AG09309 (cell line): ENCODE data around the gene HARBI1.

Source experiments
- DNase-seq: peaks from one replicate; pipeline ENCODE4 v3.0.0-alpha.2; 2010; ENCODE audit warnings: low read depth
- H3K4me3 ChIP-seq: 2 replicates; pipeline ENCODE4 v1.5.1; 2011; ENCODE audit warnings: mild to moderate bottlenecking, low read depth, low read length, moderate library complexity; ENCODE audit not compliant: control insufficient read depth
- CTCF ChIP-seq: IDR thresholded peaks from 2 replicates; pipeline ENCODE4 v1.5.1; 2011; ENCODE audit warnings: mild to moderate bottlenecking, low read depth, low read length, inconsistent platforms; ENCODE audit not compliant: insufficient read depth, control insufficient read depth; ENCODE audit errors: missing control alignments

The HARBI1 gene

GRCh38 chr11:46661836-46662235 is 44.8 kb upstream of the HARBI1 start:
- TF ChIP-seq CTCF, result no peak
- no peak overlapping the region for H3K4me3 ChIP-seq
- no peak for DNase-seq

GRCh38 chr11:46659908-46660307 is 42.9 kb upstream of the HARBI1 start:
- no peak for TF ChIP-seq CTCF
- no peak overlapping the region for H3K4me3 ChIP-seq
- DNase-seq, result peak; percentile 69

GRCh38 chr11:46658259-46658658 is 41.2 kb upstream of the HARBI1 start:
- H3K4me3 ChIP-seq, result no peak overlapping the region
- TF ChIP-seq CTCF, result no peak
- peak; percentile 57 for DNase-seq

GRCh38 chr11:46657186-46657585 is 40.2 kb upstream of the HARBI1 start:
- TF ChIP-seq CTCF, result no peak
- no peak for DNase-seq
- H3K4me3 ChIP-seq, result no peak overlapping the region

GRCh38 chr11:46655631-46656030 is 38.6 kb upstream of the HARBI1 start:
- H3K4me3 ChIP-seq, result no peak overlapping the region
- TF ChIP-seq CTCF, result no peak
- no peak for DNase-seq

- H3K4me3 ChIP-seq, result no peak overlapping the region
- peak; percentile 85 for DNase-seq
- TF ChIP-seq CTCF, result no peak
These were observed 32.2 kb upstream of the HARBI1 start for GRCh38 chr11:46649180-46649738.

GRCh38 chr11:46643986-46644385 is 27.0 kb upstream of the HARBI1 start:
- DNase-seq, result no peak
- TF ChIP-seq CTCF, result no peak
- H3K4me3 ChIP-seq, result no peak overlapping the region
